Glomerular visceral epithelial cell (primary cell): ENCODE measurements around the gene TRPV6.

ENCODE experiments used
- DNase-seq: peaks from one replicate; pipeline ENCODE4 v3.0.0-alpha.2; 2016; ENCODE audit errors: extremely low spot score

The TRPV6 gene

GRCh38 chr7:142868986-142869415, 16.5 kb downstream of the TRPV6 start:
- no peak for DNase-seq

- DNase-seq: no peak
Measured at GRCh38 chr7:142868188-142868985, 17.2 kb downstream of the TRPV6 start.

GRCh38 chr7:142867398-142868187, 18.0 kb downstream of the TRPV6 start:
- DNase-seq: no peak

GRCh38 chr7:142867097-142867378, 18.5 kb downstream of the TRPV6 start:
- no peak for DNase-seq

GRCh38 chr7:142866361-142867096, 19.0 kb downstream of the TRPV6 start:
- peak; percentile 12 for DNase-seq

- no peak for DNase-seq
Measured at GRCh38 chr7:142865766-142866165, 19.8 kb downstream of the TRPV6 start.

GRCh38 chr7:142864980-142865747, 20.4 kb downstream of the TRPV6 start:
- DNase-seq: no peak

GRCh38 chr7:142863891-142864685, 21.5 kb downstream of the TRPV6 start:
- DNase-seq: no peak

- DNase-seq: no peak
Measured at GRCh38 chr7:142862786-142863400, 22.7 kb downstream of the TRPV6 start.

GRCh38 chr7:142862351-142862750, 23.2 kb downstream of the TRPV6 start:
- no peak for DNase-seq

GRCh38 chr7:142860968-142861367, 24.6 kb downstream of the TRPV6 start:
- DNase-seq: no peak

GRCh38 chr7:142859829-142860228, 25.7 kb downstream of the TRPV6 start:
- no peak for DNase-seq

- no peak for DNase-seq
Measured at GRCh38 chr7:142859411-142859810, 26.1 kb downstream of the TRPV6 start.

GRCh38 chr7:142857625-142858024, 27.9 kb downstream of the TRPV6 start:
- no peak for DNase-seq

- no peak for DNase-seq
Measured at GRCh38 chr7:142856565-142857245, 28.8 kb downstream of the TRPV6 start.

- DNase-seq: no peak
Measured at GRCh38 chr7:142855756-142856564, 29.6 kb downstream of the TRPV6 start.

GRCh38 chr7:142855114-142855743, 30.3 kb downstream of the TRPV6 start:
- DNase-seq: no peak

GRCh38 chr7:142854372-142855113, 31.0 kb downstream of the TRPV6 start, which contains the start of gene EPHB6:
Gene EPHB6, plus strand, starts transcription at chr7:142855076. Its CDS starts 8,152 bp downstream, at chr7:142863228.
- peak; percentile 42 for DNase-seq
